ENCODE measurements around the gene ZNF391.

ZNF391 gene

GRCh38 chr6:27375613-27376079, 12.9 kb upstream of the ZNF391 start:
- no peak for TF ChIP-seq CTCF (IDR thresholded peaks at IDR 0.05)

GRCh38 chr6:27383011-27383410, 5.5 kb upstream of the ZNF391 start:
- no peak for TF ChIP-seq CTCF (IDR thresholded peaks at IDR 0.05)

- TF ChIP-seq CTCF (IDR thresholded peaks at IDR 0.05): no peak
Observed at GRCh38 chr6:27383481-27383880, 5.1 kb upstream of the ZNF391 start.

- TF ChIP-seq CTCF (IDR thresholded peaks at IDR 0.05): no peak
Observed at GRCh38 chr6:27392623-27393022, 4.1 kb downstream of the ZNF391 start.

GRCh38 chr6:27394073-27394472, 5.5 kb downstream of the ZNF391 start:
- no peak for TF ChIP-seq CTCF (IDR thresholded peaks at IDR 0.05)

GRCh38 chr6:27400877-27401642, 12.5 kb downstream of the ZNF391 start:
- no peak for TF ChIP-seq CTCF (IDR thresholded peaks at IDR 0.05)

GRCh38 chr6:27406085-27406484, 17.5 kb downstream of the ZNF391 start:
- no peak for TF ChIP-seq CTCF (IDR thresholded peaks at IDR 0.05)

All from LNCAP (cell line).